Measurements from ENCODE around the gene KCND3. TPM values are rescaled to one million over a fixed set of nuclear protein-coding genes. Genes with fewer than 3 reads are reported as not detected.

Gene KCND3
- total and polyA plus RNA-seq, 2 donors (not counting 3 experiments of a cell fraction or from before 2014, with no cell fraction given), result 0.03 TPM; not detected in 1

- H3K36me3 ChIP-seq (ENCODE audit: control insufficient read depth in 2 of 2, extremely low read depth in 1 of 2, insufficient read depth in 2 of 2, low read length in 2 of 2), result no peaks in the 10 kb centered on the region
- H3K4me1 ChIP-seq (ENCODE audit: control insufficient read depth, extremely low read depth, insufficient read depth, low read length), result no peaks in the 10 kb centered on the region
- intact Hi-C loops (cut with micrococcal nuclease), result no loop called here
- no peak overlapping the region for H2AFZ ChIP-seq (ENCODE audit: low read depth, low read length)
- TF ChIP-seq POLR2A (IDR thresholded peaks at IDR 0.05; ENCODE audit: low read depth, low read length) (no peak), MAX (IDR thresholded peaks at IDR 0.05; ENCODE audit: insufficient read depth, insufficient read length) (no peak)
- ChIA-PET POLR2A (no interaction called here), CTCF (no interaction called here)
- dilution Hi-C loops (cut with MboI; ENCODE audit: extremely low pct_ligation_motif_present, low sequenced_read_pairs), result no loop called here
- H3K9me3 ChIP-seq (replicated peaks; ENCODE audit: control insufficient read depth, insufficient read depth, low read length), result no peaks in the 10 kb centered on the region
- no peak overlapping the region for H3K27ac ChIP-seq (ENCODE audit: insufficient read depth, low read depth, low read length)
- no peak overlapping the region for H3K4me2 ChIP-seq (ENCODE audit: insufficient read depth, low read length)
- no peaks in the 10 kb centered on the region for H3K79me2 ChIP-seq (ENCODE audit: control insufficient read depth, insufficient read depth, low read length)
- FAIRE-seq, result no peak
- no peak for DNase-seq (ENCODE audit: low read depth, low spot score)
- no peak overlapping the region for H3K4me3 ChIP-seq (replicated peaks in 1 of 3; ENCODE audit: insufficient read depth in 1 of 3, low read depth in 1 of 3, low read length in 3 of 3)
- no TSS peak for BruUV-seq (replicated peaks)
- no peaks in the 10 kb centered on the region for H3K9me1 ChIP-seq (replicated peaks; ENCODE audit: control insufficient read depth, extremely low read depth, insufficient read depth, low read length)
- H3K9ac ChIP-seq (replicated peaks; ENCODE audit: extremely low read depth, insufficient read depth, low read length), result no peak overlapping the region
- no peaks in the 10 kb centered on the region for H4K20me1 ChIP-seq (replicated peaks; ENCODE audit: control insufficient read depth, extremely low read depth, insufficient read depth, low read length)
- no peaks in the 10 kb centered on the region for H3K27me3 ChIP-seq (ENCODE audit: control insufficient read depth in 2 of 2, insufficient read depth in 2 of 2, low read length in 2 of 2)
Observed at GRCh38 chr1:111963985-111964738, 25.3 kb downstream of the KCND3 start.

- no peak overlapping the region for H3K9ac ChIP-seq (replicated peaks; ENCODE audit: extremely low read depth, insufficient read depth, low read length)
- H3K9me3 ChIP-seq (replicated peaks; ENCODE audit: control insufficient read depth, insufficient read depth, low read length), result no peaks in the 10 kb centered on the region
- intact Hi-C loops (cut with micrococcal nuclease) (no loop called here), dilution Hi-C loops (cut with MboI; ENCODE audit: extremely low pct_ligation_motif_present, low sequenced_read_pairs) (no loop called here)
- ChIA-PET CTCF (no interaction called here), POLR2A (no interaction called here)
- TF ChIP-seq MYC (IDR thresholded peaks at IDR 0.05; ENCODE audit: low read depth, low read length) (no peak), POLR2AphosphoS5 (IDR thresholded peaks at IDR 0.05; ENCODE audit: insufficient read depth, low read depth, low read length) (no peak), FOS (IDR thresholded peaks at IDR 0.05; ENCODE audit: borderline replicate concordance, insufficient read depth, low read length) (no peak), POLR2A (IDR thresholded peaks at IDR 0.05; ENCODE audit: low read depth, low read length) (no peak), GATA2 (IDR thresholded peaks at IDR 0.05; ENCODE audit: insufficient read depth, insufficient read length, low read depth, low read length) (no peak)
- H3K4me1 ChIP-seq (ENCODE audit: control insufficient read depth, extremely low read depth, insufficient read depth, low read length), result no peaks in the 10 kb centered on the region
- BruUV-seq (replicated peaks), result no TSS peak
- H2AFZ ChIP-seq (ENCODE audit: low read depth, low read length), result no peak overlapping the region
- H3K36me3 ChIP-seq (ENCODE audit: control insufficient read depth in 2 of 2, extremely low read depth in 1 of 2, insufficient read depth in 2 of 2, low read length in 2 of 2), result no peaks in the 10 kb centered on the region
- H3K27me3 ChIP-seq (ENCODE audit: control insufficient read depth in 2 of 2, insufficient read depth in 2 of 2, low read length in 2 of 2), result no peaks in the 10 kb centered on the region
- FAIRE-seq, result no peak
- no peak overlapping the region for H3K4me2 ChIP-seq (ENCODE audit: insufficient read depth, low read length)
- H3K79me2 ChIP-seq (ENCODE audit: control insufficient read depth, insufficient read depth, low read length), result no peaks in the 10 kb centered on the region
- no peak overlapping the region for H3K27ac ChIP-seq (ENCODE audit: insufficient read depth, low read depth, low read length)
- no peaks in the 10 kb centered on the region for H4K20me1 ChIP-seq (replicated peaks; ENCODE audit: control insufficient read depth, extremely low read depth, insufficient read depth, low read length)
- H3K9me1 ChIP-seq (replicated peaks; ENCODE audit: control insufficient read depth, extremely low read depth, insufficient read depth, low read length), result no peaks in the 10 kb centered on the region
- no peak overlapping the region for H3K4me3 ChIP-seq (replicated peaks in 1 of 3; ENCODE audit: insufficient read depth in 1 of 3, low read depth in 1 of 3, low read length in 3 of 3)
- no peak for DNase-seq (ENCODE audit: low read depth, low spot score)
Observed at GRCh38 chr1:111961773-111962565, 27.5 kb downstream of the KCND3 start.

Measured in endothelial cell of umbilical vein (primary cell).